HS-27A (cell line): ENCODE results near the gene COX8C.
"Not testable (repeated sequence)": the region's sequence is repeated elsewhere in the genome, so short reads cannot be mapped to it uniquely, and the experiment has no call there.

Source experiments
- DNase-seq: peaks from one replicate; pipeline ENCODE4 v3.0.0-alpha.2; 2012; ENCODE audit warnings: low read depth, missing footprints

COX8C gene

GRCh38 chr14:93322929-93323599 is 23.9 kb upstream of the COX8C start:
- no peak for DNase-seq

DNA sequence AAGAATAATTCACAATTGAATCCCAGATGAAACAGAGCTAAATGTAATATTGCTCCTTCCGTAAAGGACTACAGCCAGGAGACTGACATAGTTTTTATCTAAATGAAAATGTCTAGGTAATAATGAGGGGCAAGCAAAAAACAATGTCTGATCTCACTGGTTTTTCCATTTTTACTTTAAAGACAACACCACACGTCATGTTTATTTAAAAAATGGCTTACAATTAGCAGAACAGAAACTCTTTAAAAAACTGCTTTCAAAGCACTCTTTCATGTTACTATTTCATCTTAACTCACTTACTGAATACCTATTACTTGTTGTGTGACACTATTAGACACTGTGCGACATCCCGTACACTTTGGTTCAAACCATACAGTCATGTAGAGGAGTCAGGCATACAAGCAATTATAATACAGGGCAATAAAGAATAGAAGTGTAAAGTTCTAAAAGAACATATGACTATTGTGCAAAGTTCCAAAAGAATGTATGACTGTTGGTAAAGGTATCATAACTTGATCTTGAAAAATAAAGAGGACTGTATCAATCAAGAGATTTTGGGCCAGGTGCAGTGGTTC is 23.3 kb upstream of the COX8C start:
- no peak for DNase-seq

DNA sequence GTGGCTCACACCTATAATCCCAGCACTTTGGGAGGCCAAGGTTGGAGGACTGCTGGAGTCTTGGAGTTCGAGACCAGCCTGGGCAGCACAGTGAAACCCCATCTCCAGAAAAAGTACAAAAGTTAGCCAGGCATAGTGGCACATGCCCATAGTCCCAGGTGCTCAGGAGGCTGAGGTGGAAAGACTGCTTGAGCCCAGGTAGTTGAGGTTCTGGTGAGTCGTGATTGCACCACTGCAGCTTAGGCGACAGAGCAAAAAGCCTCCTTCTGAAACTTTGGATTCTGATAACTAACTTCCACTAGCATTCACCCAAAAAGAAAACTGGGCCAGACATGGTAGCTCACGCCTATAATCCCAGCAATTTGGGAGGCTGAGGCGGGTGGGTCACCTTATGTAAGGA is 20.8 kb upstream of the COX8C start:
- no peak for DNase-seq

GRCh38 chr14:93328546-93328945 is 18.4 kb upstream of the COX8C start:
- DNase-seq: no peak

GRCh38 chr14:93329965-93330608 is 16.9 kb upstream of the COX8C start:
- DNase-seq: no peak

DNA sequence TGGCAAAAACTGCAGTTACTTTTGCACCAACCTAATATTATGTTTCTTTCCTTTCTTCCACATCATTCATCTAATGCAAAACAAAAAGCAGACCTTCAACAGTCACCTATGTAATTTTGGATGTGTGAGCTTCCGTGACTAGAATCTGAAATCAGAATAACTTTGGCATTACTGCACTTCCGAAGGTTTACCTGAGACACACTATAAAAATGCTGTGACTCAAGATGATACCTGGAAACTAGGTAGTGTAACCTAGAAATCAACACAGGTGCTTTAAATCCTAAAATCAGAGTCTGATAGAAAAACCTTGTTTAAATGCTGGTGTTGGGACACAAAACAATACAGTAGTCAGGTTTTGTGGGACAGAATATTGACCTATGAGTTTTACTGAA is 16.4 kb upstream of the COX8C start:
- DNase-seq: no peak

GRCh38 chr14:93331002-93331727 is 15.8 kb upstream of the COX8C start:
- DNase-seq: no peak

GRCh38 chr14:93331728-93332396 is 15.1 kb upstream of the COX8C start:
- no peak for DNase-seq

DNA sequence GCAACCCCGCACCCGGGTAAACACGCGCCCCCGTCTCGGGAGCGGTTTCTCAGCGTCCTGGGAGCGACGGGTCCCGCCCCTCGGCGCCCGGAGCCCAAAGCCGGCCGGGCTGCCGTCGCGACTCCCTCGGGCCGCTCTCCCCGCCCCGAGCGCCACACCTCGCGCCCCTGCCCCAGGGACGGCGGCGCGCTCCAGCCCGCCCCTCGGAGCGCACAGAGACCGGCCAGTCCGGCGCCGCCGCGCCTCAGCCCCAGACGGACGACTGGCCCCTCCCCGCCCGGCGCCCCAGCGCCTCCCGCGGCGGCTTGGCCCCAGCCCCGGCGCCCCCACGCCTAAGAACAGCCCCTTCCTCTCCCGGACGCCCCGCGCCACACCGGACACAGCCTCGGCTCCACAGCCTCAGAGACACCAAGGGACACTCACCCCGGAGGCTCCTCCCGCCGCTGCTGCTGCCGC is 14.6 kb upstream of the COX8C start:
- no peak for DNase-seq

- DNase-seq: peak; percentile 83
Measured at GRCh38 chr14:93332853-93333630, 13.9 kb upstream of the COX8C start, which contains the start of gene BTBD7. Gene BTBD7 (minus strand): TSS chr14:93333036. CDS start chr14:93296051, 36,985 bp downstream.

DNA sequence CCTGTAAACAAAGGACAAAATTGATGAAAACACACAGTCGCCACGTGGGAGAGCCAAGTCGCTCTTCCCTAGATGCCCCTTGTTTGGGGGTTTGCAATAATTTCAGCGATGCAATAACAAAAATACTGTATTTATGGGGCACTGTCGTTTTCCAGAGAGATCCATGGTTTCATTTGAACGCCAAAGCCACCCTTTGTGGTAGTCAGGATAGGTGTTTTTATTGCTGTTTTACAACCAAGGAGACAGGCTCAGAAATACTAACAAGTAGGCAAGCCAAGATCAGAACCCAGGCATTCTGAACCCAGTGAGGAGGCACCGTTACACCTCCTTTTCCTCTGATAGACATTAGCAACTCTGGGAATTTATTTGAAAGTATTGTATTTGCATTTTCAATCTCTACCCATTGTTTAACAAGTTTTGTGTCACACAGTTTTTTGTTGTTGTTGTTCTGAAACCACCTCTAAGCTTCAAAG is 13.3 kb upstream of the COX8C start:
- DNase-seq: no peak

DNA sequence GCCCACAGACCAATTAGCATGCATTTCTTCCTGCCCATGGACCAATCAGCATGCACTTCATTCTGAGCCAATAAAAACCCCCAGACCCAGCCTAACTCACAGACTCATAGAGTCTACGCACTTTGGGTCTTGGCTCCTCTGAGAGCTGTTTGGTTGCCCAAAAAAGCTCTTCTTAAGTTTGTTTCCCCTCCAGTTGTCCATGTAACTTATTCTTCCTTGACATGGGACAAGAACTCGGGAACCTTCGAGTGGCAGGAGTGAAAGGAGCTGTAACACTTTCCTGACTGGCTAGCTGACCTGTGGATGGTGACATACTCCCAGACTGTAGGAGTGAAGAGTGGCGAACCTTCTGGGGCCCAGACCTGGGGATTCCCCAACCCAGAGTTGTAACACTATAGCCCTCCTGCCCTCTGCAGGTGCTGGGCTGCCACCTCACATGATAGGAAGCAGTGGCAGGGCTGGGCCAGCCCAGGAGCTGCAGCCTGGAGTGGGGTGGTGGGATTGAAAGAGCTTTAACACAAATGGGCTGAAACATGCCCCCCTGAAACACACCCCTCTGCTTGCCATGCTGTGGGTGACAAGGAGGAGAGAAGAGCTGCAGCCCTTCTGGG is 9.7 kb upstream of the COX8C start:
- no peak for DNase-seq

GRCh38 chr14:93337884-93338283 is 9.1 kb upstream of the COX8C start:
- no peak for DNase-seq

DNA sequence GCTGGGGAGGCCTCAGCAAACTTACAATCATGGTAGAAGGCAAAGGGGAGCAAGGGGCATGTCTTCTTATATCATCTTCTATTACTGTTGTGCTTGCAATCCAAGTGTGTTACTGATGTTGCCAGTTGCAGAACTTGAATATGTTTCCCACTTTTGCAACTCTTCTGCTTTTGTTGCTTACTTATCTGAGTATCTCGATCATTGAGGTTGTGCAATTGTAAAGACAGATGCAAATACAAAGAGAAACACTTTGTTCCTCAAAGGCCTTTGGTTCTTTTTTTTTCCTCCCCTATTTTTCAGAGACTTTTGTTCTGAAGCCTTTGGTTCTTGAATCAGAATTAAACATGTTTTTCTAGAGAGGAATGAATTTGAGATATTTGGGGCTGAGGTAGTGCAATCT is 3.7 kb upstream of the COX8C start:
- no peak for DNase-seq

DNA sequence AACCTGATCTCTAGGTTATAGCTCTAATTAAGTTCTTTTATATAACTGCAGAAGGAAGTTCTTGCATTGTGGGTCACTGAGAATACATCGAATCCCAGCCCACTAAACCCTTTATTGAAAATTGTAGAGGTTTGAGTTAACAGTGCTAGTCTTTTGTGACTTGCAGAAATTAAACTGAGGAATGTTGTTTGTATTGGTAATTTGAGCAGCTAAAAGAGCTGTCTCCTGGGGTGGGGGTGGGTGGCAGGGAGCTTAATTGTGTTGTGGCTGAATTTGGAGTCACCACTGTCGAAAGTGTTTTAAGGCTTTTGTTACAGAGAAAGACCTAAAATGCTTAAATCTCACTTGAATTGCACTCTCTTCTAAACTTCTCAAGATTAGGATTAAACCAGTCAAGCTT is 3.2 kb upstream of the COX8C start:
- DNase-seq: no peak

DNA sequence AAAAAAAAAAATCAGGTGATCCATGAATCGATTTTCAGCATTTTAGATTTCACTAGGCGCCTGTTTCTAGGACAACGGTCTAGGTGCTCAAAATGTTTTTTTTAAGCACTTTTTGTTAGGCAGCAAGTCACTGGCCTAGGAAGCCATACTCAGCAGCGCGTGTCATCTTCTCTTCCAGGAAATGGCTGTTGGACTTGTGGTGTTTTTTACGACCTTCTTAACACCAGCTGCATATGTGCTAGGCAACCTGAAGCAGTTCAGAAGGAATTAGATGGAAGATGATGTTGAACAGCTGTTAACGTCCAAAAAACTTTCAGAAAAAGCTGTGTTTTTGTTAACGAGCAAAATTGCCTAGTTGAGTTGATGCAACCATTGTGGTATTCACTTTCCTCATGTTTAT is 868 bp downstream of the COX8C start:
- DNase-seq: no peak

GRCh38 chr14:93348292-93348691 is 1.3 kb downstream of the COX8C start:
- no peak for DNase-seq

DNA sequence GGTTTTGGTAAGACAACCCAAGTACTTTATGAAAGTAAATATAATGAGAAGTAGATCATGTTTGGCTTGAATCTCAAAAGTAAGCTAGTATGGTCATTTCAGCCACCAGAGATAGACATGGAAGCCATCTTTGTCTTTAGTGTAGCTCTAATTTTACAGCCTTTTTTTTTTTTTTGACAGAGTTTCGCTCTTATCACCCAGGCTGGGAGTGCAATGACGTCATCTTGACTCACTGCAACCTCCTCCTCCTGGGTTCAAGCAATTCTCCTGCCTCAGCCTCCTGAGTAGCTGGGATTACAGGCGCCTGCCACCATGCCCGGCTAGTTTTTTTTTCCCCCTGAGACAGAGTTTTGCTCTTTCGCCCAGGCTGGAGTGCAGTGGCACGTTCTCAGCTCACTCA is 7.9 kb downstream of the COX8C start:
- DNase-seq: not testable (repeated sequence)

- DNase-seq: no peak
Measured at GRCh38 chr14:93368996-93369712, 22.2 kb downstream of the COX8C start.

DNA sequence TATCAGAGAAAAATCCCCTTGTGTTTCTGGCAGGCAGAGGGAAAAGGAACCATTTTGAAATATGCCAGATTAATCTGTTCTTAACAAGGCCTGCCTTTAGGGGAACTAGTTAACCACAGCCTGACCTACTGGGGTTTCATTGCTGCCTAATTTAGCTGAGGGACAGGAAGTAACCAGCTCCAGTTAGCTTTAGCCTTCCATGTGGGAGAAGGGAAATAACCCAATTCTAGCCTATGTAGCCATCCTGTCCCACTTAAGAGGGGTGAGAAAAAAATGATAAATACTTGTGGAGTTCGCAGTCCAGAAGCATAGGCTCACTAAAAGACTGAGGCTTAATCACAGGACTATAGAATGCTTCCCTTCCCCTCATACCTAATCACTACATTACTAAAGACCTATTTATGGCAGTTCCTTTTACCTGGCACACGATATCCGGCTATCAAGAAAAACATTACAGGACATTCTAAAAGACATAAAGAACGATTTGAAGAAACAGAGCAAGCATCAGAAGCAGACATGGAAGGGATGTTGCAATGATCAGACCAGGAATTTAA is 22.8 kb downstream of the COX8C start:
- no peak for DNase-seq
